RWPE1 (cell line): Measurements from ENCODE around the gene TOMM22.

Experiments
- CTCF ChIA-PET: fragments of 350-600 bp; sonication (Branson Sonifier 250); formaldehyde crosslinking; extraction: SDS; loops from one replicate; lab custom pipeline; 2021; lab: Yijun Ruan, JAX
- POLR2A ChIA-PET: fragments of 400-600 bp; formaldehyde crosslinking; extraction: SDS; loops from one replicate; lab custom pipeline; 2020; ENCODE audit warnings: antibody characterized with exemption; ENCODE audit not compliant: low non-redundant PET; lab: Yijun Ruan, JAX
- DNase-seq: peaks from one replicate; pipeline ENCODE4 v3.0.0; 2012; ENCODE audit warnings: low spot score
- H3K27ac ChIP-seq: fragments of 450-650 bp; 2 replicates; pipeline ENCODE4 v1.5.1; 2017
- TF ChIP-seq, protein P1 (sequence below): fragments of 450-650 bp; conservative IDR thresholded peaks from 2 replicates; pipeline ENCODE4 v1.5.1; 2017; ENCODE audit warnings: low read depth, mild to moderate bottlenecking

The TOMM22 gene

DNA sequence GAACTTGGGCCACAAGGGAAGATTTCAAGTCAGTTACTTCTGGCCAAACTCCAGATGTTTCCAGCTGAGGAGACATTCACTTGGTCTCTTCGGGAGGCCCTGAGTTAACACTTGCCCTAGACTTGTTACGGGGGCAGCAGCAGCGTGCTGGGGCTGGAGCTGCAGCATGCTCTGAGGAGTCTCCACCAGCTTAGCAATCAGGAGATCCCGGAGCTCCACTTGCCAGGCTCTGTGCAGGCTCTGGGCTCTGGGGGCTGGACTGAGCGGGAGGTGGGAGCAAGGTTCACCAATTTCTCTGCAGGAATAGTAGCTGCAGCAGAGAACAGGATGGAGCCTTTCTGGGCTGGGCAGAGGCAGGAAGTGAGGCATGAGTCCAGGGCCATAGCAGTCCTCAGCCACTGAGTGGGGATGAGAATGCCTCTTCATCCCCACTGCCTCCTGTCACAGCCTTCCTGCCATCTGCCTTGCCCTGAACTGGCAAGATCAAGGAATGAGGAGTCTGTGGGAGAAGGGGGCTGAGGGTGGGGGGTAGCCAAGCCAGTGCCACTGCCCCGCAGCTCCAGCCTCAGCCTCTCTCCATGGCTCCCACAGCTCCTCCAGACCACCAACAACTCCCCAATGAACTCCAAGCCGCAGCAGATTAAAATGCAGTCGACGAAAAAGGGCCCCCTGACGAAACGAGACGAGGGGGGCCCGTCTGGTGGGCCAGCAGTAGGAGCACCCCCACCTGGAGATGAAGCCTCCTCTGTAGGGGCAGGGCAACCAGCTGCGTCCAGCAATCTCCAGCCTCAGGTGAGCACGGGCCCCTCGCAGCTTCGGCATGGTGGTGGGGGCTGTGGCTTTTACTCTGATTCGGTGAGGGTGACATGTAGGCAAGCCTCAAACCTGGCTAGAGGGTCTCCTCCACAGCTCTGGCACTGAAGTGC, 47.4 kb downstream of the TOMM22 start:
- TF ChIP-seq, protein P1, sequence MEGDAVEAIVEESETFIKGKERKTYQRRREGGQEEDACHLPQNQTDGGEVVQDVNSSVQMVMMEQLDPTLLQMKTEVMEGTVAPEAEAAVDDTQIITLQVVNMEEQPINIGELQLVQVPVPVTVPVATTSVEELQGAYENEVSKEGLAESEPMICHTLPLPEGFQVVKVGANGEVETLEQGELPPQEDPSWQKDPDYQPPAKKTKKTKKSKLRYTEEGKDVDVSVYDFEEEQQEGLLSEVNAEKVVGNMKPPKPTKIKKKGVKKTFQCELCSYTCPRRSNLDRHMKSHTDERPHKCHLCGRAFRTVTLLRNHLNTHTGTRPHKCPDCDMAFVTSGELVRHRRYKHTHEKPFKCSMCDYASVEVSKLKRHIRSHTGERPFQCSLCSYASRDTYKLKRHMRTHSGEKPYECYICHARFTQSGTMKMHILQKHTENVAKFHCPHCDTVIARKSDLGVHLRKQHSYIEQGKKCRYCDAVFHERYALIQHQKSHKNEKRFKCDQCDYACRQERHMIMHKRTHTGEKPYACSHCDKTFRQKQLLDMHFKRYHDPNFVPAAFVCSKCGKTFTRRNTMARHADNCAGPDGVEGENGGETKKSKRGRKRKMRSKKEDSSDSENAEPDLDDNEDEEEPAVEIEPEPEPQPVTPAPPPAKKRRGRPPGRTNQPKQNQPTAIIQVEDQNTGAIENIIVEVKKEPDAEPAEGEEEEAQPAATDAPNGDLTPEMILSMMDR = no peak
- POLR2A ChIA-PET = interaction anchor here (0.5 kb wide), 1 partner anchor 34 kb away, joined by 4 read pairs; no protein-coding TSS in a partner anchor
- H3K27ac ChIP-seq = peak overlapping the region; percentile 27
- CTCF ChIA-PET = no interaction called here
- no peak for DNase-seq

DNA sequence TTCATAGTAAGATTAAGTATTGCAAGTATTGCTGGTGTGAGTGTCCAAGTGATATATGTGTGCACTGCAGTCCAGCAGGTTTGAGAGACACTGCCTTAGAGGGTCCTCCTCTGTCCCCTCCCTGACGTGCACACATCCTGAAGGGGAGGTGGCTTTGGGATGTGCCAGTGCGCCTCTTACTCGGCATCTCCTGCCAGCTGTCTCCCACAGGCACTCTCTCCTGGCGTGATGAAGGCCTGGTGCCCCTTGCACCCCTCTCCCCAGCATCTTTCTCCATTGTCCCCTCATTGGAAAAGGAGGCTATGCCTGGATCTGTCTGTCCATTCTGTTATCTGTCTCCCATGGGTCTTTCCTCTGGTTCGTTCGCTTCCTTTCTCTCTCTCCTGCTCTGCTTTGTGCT, 48.2 kb downstream of the TOMM22 start:
- TF ChIP-seq, protein P1 = no peak
- ChIA-PET CTCF (no interaction called here), POLR2A (no interaction called here)
- DNase-seq = no peak
- peak overlapping the region; percentile 27 for H3K27ac ChIP-seq

DNA sequence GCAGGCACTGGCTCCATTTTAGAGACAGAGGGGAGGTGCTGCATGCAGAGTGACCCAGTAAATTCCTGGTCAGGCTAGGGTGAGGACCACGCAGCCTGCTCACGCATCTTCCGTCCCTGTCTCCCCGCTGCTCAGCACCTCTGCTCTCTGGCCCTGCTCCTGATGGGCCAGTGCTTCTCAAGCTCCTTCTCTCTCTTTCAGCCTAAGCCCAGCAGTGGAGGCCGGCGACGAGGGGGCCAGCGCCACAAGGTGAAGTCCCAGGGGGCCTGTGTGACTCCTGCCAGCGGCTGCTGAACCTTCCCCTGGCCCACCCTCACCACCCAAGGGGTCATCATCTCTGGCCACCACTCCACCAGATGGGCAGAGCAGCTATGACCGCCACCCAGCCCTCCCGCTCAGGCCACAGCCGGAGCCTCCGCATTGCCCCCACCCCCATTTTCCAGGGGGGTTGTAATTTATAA, 48.7 kb downstream of the TOMM22 start:
- ChIA-PET POLR2A (no interaction called here), CTCF (no interaction called here)
- TF ChIP-seq, protein P1 = no peak
- H3K27ac ChIP-seq = peak overlapping the region; percentile 27
- no peak for DNase-seq

DNA sequence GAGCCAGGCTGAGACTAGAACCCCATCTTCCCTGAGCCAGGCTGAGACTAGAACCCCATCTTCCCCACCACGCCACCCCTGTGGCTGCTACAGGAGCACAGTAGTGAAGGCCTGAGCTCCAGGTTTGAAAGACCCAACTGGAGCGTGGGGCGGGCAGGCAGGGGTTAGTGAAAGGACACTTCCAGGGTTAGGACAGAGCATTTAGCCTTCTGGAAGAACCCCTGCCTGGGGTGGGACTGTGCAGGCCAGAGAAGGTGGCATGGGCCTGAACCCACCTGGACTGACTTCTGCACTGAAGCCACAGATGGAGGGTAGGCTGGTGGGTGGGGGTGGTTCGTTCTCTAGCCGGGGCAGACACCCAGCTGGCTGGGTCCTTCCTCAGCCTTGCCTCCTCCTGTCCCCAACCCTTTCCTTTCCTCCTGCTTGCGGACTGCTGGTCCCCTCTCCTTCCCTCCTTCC, 50.0 kb downstream of the TOMM22 start:
- no peak for DNase-seq
- POLR2A ChIA-PET = no interaction called here
- TF ChIP-seq, protein P1 = no peak
- peak overlapping the region; percentile 73 for H3K27ac ChIP-seq
- CTCF ChIA-PET = no interaction called here

DNA sequence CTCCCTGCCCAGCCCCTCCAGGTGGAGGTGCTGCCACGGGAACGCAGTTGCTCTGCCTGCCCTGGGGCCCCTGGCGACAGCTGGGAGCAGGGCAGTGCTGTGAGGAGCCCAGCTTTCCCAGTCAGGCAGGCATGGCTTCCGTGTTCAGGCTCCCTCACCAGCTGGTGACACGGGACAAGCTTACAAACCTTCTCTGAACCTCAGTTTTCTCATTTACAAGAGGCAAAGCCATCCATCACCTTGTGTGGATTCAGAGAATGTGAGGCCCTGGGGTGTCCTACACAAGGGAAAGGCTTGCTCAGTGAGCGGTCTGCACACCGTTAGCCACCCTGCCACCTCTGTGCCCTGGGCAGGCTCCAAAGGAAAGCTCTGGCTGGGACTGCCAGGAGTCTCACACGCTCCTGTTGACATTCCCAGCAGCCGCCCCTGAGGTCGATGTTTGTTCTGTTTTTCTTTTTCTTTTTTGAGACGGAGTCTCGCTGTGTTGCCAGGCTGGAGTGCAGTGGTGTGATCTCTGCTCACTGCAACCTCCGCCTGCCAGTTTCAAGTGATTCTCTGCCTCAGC, 50.6 kb downstream of the TOMM22 start:
- no peak for DNase-seq
- H3K27ac ChIP-seq = peak overlapping the region; percentile 73
- ChIA-PET CTCF (no interaction called here), POLR2A (no interaction called here)
- TF ChIP-seq, protein P1 = no peak

DNA sequence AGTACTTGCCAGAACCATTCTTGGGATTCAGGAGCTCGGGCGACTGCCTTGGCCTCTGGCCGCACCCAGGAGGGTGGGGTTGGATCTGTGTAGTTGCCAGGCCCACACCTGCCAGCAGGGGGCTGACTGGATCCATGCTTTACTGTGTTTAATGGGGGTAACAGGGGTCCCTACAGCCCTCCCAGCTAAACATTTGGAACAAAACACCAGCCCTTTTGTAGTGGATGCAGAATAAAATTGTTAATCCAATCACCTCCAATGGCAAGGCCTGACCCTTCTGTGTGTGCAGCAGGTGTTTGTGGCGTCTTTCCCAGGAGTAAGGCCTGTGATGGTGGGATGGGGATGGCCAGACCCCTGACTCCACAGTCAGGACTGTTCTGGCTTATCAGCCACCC, 51.6 kb downstream of the TOMM22 start:
- TF ChIP-seq, protein P1 = peak; percentile 78
- CTCF ChIA-PET = interaction anchor here (1.0 to 1.1 kb wide), 2 partner anchors 36 to 119 kb away, joined by 4 read pairs; no protein-coding TSS in a partner anchor
- peak; percentile 34 for DNase-seq
- POLR2A ChIA-PET = no interaction called here
- peak overlapping the region; percentile 73 for H3K27ac ChIP-seq
